ENCODE data around the gene ANK3.

GRCh38 chr10:60309891-60310290 is 79.8 kb downstream of the ANK3 start:
- TF ChIP-seq CTCF (conservative IDR thresholded peaks at IDR 0.05) (no peak), EZH2 (IDR thresholded peaks at IDR 0.05; ENCODE audit: low read depth) (no peak)
